Measurements from ENCODE around the gene JCAD. TPM values are rescaled to one million over a fixed set of nuclear protein-coding genes. Genes with fewer than 3 reads are reported as not detected.
A peak's percentile ranks its signal among the peaks of the same experiment; 100 is the strongest.
"Not testable (repeated sequence)": the region's sequence is repeated elsewhere in the genome, so short reads cannot be mapped to it uniquely, and the experiment has no call there.

JCAD gene
- total RNA-seq, 1 experiment from 2014 or later = 0.08 TPM

GRCh38 chr10:30032125-30032524 is 27.3 kb downstream of the JCAD start:
- Histone ChIP-seq H3K27me3 (no peaks in the 10 kb centered on the region), H3K4me3 (no peak overlapping the region), H3K27ac (no peak overlapping the region), H3K4me1 (no peaks in the 10 kb centered on the region), H3K9me3 (replicated peaks) (no peaks in the 10 kb centered on the region), H3K36me3 (no peaks in the 10 kb centered on the region)
- no peak for DNase-seq

DNA sequence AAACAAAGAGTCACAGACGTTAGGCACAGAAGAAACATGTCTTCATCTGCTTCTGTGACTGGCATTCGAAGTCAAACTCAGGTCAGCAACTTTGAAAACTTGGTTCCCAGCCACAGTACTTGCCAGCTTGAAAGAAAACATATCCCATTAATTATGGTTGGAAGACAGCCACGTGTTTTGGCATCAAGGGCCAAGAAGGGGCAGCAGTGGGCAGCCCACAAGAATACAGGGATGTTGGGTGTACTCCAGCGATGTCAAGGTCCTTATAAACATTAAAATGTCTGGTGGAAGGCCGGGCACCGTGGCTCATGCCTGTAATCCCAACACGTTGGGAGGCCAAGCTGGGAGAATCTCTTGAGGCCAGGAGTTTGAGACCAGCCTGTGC is 29.5 kb downstream of the JCAD start:
- no peak for DNase-seq
- no peaks in the 10 kb centered on the region for H3K27me3 ChIP-seq
- no peak overlapping the region for H3K4me3 ChIP-seq
- H3K27ac ChIP-seq = no peak overlapping the region
- no peaks in the 10 kb centered on the region for H3K4me1 ChIP-seq
- H3K9me3 ChIP-seq (replicated peaks) = no peaks in the 10 kb centered on the region
- H3K36me3 ChIP-seq = no peaks in the 10 kb centered on the region

DNA sequence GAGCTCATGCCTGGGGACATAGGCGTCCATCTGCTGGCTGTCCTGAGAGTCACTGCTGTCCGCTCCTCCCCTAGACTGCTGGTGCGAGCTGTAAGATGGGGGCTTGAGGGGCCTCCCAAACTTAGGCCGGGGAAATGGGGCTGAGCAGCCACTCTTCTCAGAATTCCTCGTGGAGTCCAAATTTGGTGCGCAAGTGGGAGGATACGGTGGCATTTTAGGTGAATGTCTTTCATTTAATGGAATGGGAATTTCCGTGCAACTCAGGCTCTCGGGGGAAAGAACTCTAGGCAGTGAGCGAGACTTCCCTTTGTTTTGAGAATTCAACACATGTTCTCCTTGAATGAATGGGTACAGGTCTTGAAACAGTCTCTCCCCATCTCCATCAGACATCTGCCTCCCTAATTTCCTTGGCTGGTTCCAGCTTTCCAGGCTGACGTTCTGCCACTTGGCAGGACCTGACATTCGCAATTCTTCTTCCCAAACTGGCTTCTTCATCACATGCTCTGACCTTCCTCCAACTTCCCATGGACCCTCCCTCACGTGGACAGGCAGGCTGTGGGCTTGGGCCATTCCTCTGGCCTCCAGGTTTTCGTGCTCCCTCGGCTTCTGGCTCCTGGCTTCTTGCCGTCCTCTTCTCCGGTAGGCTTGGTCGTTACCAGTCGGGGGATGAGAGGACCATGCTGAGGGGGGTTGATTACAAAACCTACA is 30.1 kb downstream of the JCAD start:
- no peak overlapping the region for H3K4me3 ChIP-seq
- no peaks in the 10 kb centered on the region for H3K9me3 ChIP-seq (replicated peaks)
- DNase-seq = no peak
- H3K4me1 ChIP-seq = no peaks in the 10 kb centered on the region
- no peaks in the 10 kb centered on the region for H3K36me3 ChIP-seq
- no peak overlapping the region for H3K27ac ChIP-seq
- no peaks in the 10 kb centered on the region for H3K27me3 ChIP-seq

- Histone ChIP-seq H3K36me3 (no peaks in the 10 kb centered on the region), H3K27ac (no peak overlapping the region)
- DNase-seq = no peak
These were observed 30.7 kb downstream of the JCAD start for GRCh38 chr10:30028738-30029030.

DNA sequence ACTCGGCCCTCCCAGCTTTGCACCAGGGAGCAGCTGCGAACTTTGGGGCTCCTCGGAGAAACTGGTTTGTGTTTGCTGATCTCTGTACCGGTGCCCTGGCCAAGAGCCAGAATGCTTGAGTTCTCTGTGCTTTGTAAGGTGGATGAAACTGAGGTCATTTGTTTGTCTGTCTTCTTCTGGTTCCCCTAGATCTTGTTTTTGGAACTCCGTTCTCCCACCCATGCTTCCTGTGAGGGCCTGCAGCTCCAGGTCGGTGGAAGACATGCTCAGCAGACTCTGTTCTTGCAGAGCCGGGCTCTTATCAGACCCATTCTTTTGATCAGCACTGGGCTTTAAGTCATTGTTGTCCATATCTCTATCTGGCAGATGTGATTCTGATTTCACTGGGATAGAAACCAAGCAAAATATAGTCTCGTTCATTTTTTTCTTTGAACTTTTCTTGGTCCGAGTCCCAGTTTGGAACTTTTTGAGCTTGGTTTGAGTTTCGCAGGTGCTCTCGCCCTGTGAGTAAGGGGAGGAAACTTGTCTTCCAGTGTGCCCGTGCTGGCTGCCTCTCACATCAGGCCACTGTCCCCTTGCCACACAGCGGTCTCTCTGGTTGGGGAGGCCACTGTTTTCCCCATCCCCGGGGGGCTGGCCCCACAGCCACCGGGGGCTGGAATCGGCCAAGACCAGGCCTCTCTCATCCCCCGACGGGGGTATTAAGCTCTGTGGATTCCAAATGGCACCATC is 31.2 kb downstream of the JCAD start:
- Histone ChIP-seq H3K9me3 (replicated peaks) (no peaks in the 10 kb centered on the region), H3K36me3 (no peaks in the 10 kb centered on the region), H3K4me3 (no peak overlapping the region), H3K4me1 (no peaks in the 10 kb centered on the region), H3K27me3 (no peaks in the 10 kb centered on the region), H3K27ac (no peak overlapping the region)
- peak in 1 of 2 experiments; percentile 15 for DNase-seq

More at GRCh38 chr10:30028738-30029030, 30.7 kb downstream of the JCAD start:
- Histone ChIP-seq H3K27me3 (no peaks in the 10 kb centered on the region), H3K4me3 (no peak overlapping the region), H3K9me3 (replicated peaks) (no peaks in the 10 kb centered on the region), H3K4me1 (no peaks in the 10 kb centered on the region)

DNA sequence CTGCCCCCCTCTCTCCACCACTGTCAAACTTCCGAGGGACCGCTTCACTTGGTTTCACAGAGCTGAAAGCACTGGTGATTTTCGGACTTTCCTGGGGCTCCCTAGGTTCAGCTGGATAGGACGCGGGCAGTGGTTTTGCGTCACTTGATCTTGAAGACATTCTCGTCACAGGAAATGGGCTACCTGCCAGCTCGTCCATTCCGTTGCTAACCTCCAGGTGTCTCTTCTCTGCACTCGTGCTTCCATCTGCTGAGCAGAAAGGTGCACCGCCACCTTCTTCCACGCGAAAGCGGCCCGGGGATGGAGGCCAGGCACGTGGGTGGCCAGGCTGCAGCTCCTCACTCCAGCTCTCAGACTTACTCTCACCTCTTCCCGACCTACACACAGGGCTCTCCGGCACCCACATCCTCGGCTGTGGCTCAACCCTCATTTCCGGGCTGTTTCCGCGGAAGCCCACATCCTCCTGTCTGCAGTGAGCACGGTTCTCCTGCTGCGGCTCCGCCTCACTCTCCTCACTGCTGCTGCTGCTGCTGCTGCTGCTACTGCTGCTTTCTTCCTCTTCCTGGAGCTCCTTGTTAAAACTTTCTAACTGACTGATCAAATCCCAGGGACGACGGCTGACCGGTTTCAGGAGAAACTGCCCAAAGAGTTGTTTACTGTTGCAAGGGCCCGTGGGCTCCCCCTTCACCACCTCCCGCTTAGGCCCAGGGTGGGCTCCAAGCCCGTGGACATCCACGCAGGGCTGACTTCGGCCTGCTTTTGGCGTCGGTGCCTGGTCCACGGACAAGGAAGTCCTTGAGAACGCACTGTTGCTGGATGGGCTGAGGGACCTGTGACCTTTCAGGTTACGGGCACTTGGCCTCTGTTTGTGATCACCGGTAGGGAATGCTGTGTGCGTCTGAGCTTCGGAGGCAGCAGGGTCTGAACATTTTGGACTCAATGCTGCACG is 32.1 kb downstream of the JCAD start:
- Histone ChIP-seq H3K4me3 (no peak overlapping the region), H3K4me1 (no peaks in the 10 kb centered on the region), H3K36me3 (no peaks in the 10 kb centered on the region), H3K9me3 (replicated peaks) (no peaks in the 10 kb centered on the region), H3K27ac (no peak overlapping the region), H3K27me3 (no peaks in the 10 kb centered on the region)
- peak in 1 of 2 experiments; percentile 12 for DNase-seq

- no peak for DNase-seq
- H3K36me3 ChIP-seq = no peaks in the 10 kb centered on the region
- no peaks in the 10 kb centered on the region for H3K4me1 ChIP-seq
- no peak overlapping the region for H3K4me3 ChIP-seq
- no peaks in the 10 kb centered on the region for H3K27me3 ChIP-seq
- H3K27ac ChIP-seq = no peak overlapping the region
- H3K9me3 ChIP-seq (replicated peaks) = no peaks in the 10 kb centered on the region
These were observed 32.8 kb downstream of the JCAD start for GRCh38 chr10:30026578-30026977.

DNA sequence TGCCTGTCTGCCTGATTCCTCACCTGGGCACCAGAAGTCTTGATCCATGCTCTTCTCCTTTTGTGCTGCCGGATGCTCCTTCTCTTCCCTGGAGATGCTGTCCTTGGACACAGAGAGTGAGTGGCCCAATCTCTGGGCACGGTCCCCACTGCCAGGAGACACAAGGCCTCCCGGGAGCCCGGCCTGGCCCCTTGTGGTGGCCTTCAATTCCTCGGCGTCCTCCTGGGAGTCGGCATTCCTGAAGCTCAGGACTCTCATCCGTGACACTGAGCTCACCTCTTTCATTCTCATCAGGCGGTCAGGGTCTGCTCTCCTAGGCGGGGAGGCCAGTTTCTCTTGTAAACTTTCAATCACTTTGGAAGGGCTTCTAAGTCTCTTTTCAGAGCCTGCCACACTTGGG is 33.3 kb downstream of the JCAD start:
- Histone ChIP-seq H3K4me3 (no peak overlapping the region), H3K27ac (no peak overlapping the region), H3K4me1 (no peaks in the 10 kb centered on the region), H3K36me3 (no peaks in the 10 kb centered on the region), H3K9me3 (replicated peaks) (no peaks in the 10 kb centered on the region), H3K27me3 (no peaks in the 10 kb centered on the region)
- DNase-seq = no peak

DNA sequence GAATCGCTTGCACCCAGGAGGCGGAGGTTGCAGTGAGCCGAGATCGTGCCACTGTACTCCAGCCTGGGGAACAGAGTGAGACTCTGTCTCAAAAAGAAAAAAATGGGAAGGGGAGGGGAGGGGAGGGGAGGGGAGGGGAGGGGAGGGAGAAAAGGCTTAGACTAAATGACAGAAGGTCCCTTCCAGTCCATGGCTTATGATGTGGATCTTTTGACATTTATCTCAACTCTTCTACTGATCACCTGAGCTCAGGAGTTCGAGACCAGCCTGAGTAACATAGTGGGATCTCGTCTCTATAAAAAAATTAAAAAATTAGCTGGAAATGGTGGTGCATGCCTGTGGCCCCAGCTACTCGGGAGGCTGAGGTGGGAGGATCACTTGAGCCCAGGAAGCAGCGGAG is 34.0 kb downstream of the JCAD start:
- not testable (repeated sequence) for H3K4me1 ChIP-seq; H3K9me3 ChIP-seq (replicated peaks); H3K36me3 ChIP-seq; H3K27ac ChIP-seq; H3K4me3 ChIP-seq; DNase-seq; H3K27me3 ChIP-seq

GRCh38 chr10:30022590-30022989 is 36.8 kb downstream of the JCAD start:
- Histone ChIP-seq H3K27ac (no peak overlapping the region), H3K4me3 (no peak overlapping the region), H3K36me3 (no peaks in the 10 kb centered on the region), H3K4me1 (no peaks in the 10 kb centered on the region), H3K9me3 (replicated peaks) (no peaks in the 10 kb centered on the region), H3K27me3 (no peaks in the 10 kb centered on the region)
- DNase-seq = no peak

GRCh38 chr10:30019468-30019867 is 39.9 kb downstream of the JCAD start:
- DNase-seq = no peak
- Histone ChIP-seq H3K9me3 (replicated peaks) (no peaks in the 10 kb centered on the region), H3K36me3 (no peaks in the 10 kb centered on the region), H3K4me3 (no peak overlapping the region), H3K27me3 (peaks cover 4% of the 10 kb centered on the region; the same call in 1 of the 2 replicates), H3K4me1 (no peaks in the 10 kb centered on the region), H3K27ac (no peak overlapping the region)

DNA sequence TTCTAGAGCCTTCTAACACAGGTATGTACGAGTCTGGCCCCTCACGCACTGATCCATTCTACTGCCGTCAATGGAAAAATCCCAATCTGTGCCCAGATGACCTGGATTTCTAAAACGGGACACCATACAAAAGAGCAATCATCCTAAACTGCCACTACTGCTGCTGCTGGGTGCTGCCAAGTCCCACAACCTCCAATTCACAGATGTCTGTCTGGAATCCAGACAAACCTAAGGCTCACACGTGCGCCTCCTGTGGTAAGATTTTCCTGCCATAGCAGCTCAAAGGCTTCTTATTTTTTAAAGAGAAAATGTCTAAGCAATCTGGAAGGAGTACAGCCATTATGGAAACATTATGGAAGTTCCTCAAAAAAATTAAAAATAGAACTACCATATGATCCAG is 40.9 kb downstream of the JCAD start:
- no peak overlapping the region for H3K27ac ChIP-seq
- H3K36me3 ChIP-seq = no peaks in the 10 kb centered on the region
- no peaks in the 10 kb centered on the region for H3K9me3 ChIP-seq (replicated peaks)
- no peaks in the 10 kb centered on the region for H3K4me1 ChIP-seq
- DNase-seq = no peak
- no peak overlapping the region for H3K4me3 ChIP-seq
- peaks cover 9% of the 10 kb centered on the region; the same call in 1 of the 2 replicates for H3K27me3 ChIP-seq

DNA sequence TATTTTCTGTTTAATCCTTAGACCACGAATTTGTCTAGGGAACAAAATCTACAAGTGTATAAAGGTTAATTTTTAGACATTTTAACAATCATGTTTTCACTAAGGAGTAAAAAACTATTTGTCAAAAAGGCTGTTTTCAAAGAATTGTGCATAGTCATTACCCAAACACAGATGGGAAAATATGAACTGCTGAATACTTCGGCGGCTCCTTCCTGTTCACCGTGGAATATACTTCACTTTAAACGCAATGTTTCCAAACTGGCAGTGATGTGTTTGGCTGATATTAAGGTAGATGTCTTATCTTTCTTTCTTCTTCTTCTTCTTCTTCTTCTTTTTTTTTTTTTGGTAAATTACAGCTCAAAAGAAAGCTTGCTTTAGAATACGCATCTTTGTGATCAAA is 41.4 kb downstream of the JCAD start:
- no peaks in the 10 kb centered on the region for H3K4me1 ChIP-seq
- H3K27me3 ChIP-seq = peaks cover 9% of the 10 kb centered on the region; the same call in 1 of the 2 replicates
- no peaks in the 10 kb centered on the region for H3K36me3 ChIP-seq
- no peak overlapping the region for H3K27ac ChIP-seq
- no peaks in the 10 kb centered on the region for H3K9me3 ChIP-seq (replicated peaks)
- DNase-seq = no peak
- H3K4me3 ChIP-seq = no peak overlapping the region

GRCh38 chr10:30017556-30017955 is 41.8 kb downstream of the JCAD start:
- no peak overlapping the region for H3K27ac ChIP-seq

DNA sequence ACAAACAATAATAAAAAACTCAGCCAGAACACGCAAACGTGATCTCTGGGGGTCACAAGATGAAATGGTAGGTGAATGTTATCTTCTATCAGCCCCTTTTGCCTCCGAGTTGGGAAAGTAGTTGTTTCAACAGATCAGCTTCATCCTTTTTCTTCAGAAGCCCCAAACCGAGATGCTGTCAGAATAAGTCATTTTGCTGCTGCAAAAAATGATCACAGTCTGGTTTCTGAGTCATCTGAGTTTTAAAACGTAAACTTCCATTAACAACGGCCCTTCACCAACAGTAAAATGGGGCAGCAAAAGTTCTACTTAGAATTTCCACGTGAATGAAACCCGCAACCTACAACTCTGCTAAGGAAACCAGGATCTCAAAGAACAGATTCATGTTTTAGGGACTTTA is 44.9 kb downstream of the JCAD start:
- Histone ChIP-seq H3K27me3 (peaks cover 9% of the 10 kb centered on the region; the same call in 1 of the 2 replicates), H3K9me3 (replicated peaks) (no peaks in the 10 kb centered on the region), H3K36me3 (no peaks in the 10 kb centered on the region), H3K27ac (no peak overlapping the region), H3K4me3 (no peak overlapping the region), H3K4me1 (no peaks in the 10 kb centered on the region)
- DNase-seq = no peak

More at GRCh38 chr10:30017556-30017955, 41.8 kb downstream of the JCAD start:
- H3K4me3 ChIP-seq = no peak overlapping the region
- H3K27me3 ChIP-seq = peaks cover 9% of the 10 kb centered on the region; the same call in 1 of the 2 replicates
- DNase-seq = no peak
- H3K36me3 ChIP-seq = no peaks in the 10 kb centered on the region
- no peaks in the 10 kb centered on the region for H3K4me1 ChIP-seq
- no peaks in the 10 kb centered on the region for H3K9me3 ChIP-seq (replicated peaks)
